Measurements from ENCODE around the gene FUCA2.

FUCA2 gene

DNA sequence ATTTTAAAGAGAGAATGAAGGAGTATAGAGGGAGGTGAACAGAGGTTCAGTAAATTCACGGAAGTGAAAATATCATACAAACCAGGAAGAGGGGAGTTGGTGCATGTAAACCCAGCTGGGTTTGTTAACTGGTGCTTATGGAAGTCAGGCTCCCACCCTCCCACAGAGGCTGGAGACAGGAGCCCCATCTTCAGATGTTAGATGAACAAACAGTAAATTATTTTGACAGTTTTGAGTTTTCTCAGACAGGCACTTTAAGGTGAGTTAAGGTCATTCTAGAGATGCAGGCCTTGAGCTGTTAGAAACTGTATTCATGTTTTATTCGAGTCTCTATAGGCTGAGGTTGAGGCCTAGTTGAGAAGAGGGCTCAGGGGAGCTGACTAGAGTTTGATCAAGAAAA lies 41.8 kb upstream of the FUCA2 start:
- TF ChIP-seq, protein P1, sequence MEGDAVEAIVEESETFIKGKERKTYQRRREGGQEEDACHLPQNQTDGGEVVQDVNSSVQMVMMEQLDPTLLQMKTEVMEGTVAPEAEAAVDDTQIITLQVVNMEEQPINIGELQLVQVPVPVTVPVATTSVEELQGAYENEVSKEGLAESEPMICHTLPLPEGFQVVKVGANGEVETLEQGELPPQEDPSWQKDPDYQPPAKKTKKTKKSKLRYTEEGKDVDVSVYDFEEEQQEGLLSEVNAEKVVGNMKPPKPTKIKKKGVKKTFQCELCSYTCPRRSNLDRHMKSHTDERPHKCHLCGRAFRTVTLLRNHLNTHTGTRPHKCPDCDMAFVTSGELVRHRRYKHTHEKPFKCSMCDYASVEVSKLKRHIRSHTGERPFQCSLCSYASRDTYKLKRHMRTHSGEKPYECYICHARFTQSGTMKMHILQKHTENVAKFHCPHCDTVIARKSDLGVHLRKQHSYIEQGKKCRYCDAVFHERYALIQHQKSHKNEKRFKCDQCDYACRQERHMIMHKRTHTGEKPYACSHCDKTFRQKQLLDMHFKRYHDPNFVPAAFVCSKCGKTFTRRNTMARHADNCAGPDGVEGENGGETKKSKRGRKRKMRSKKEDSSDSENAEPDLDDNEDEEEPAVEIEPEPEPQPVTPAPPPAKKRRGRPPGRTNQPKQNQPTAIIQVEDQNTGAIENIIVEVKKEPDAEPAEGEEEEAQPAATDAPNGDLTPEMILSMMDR (conservative IDR thresholded peaks at IDR 0.05; ENCODE audit: low read length), result no peak
- DNase-seq (ENCODE audit: low read depth), result no peak
- H3K4me3 ChIP-seq (ENCODE audit: low read length), result no peak overlapping the region

DNA sequence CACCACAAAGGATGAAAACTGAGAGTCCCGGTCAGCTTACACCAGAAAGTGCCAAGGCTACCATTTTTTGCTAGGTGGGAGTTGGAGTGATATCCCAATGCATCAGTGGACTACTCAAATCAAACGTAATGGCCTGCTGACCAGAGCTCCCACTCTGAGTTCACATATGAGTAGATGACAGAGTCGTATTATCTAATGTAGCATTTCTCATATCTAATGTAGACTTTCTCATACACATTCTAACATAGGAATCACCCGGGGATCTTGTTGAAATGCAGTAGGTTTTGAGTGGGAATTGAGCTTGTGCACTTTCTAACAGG lies 38.4 kb upstream of the FUCA2 start:
- H3K4me3 ChIP-seq (ENCODE audit: low read length), result no peak overlapping the region
- TF ChIP-seq, protein P1 (conservative IDR thresholded peaks at IDR 0.05; ENCODE audit: low read length), result no peak
- no peak for DNase-seq (ENCODE audit: low read depth)

DNA sequence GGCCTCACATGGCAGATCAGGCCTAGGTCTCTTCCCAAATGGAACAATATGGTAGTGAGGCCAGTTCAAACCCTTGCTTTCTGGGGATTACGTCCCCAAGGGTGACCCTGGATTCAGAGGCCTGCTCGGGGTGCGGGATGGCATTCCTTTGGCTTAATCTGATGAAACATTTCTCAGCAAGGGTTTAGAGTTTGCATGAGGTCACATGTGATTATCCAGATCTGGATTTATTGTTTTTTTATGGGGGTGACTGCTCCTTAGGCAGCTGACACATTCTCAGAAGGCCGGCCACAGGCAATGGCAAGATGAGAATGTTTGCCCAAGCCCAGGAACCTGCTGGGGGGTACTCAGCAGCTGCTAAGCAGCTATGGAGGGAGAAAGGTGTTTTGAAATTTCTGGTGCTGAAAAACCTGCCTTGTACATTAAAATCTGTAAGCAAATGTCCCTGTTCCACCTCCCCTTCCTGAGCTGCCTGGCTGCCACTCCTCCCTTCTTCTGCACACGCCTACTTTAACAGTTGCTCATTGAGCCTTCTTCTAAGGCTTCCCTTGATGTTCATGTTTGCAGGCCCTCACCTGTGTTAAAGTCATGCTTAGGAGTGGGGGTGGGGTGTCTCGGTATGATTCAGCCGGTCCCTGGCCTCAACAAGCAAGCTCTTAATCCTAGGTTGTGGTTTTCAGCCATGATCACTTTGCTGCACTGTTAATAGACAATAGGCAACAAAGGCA lies 37.9 kb upstream of the FUCA2 start:
- H3K4me3 ChIP-seq (ENCODE audit: low read length), result no peak overlapping the region
- DNase-seq (ENCODE audit: low read depth), result no peak
- TF ChIP-seq, protein P1 (conservative IDR thresholded peaks at IDR 0.05; ENCODE audit: low read length), result no peak

DNA sequence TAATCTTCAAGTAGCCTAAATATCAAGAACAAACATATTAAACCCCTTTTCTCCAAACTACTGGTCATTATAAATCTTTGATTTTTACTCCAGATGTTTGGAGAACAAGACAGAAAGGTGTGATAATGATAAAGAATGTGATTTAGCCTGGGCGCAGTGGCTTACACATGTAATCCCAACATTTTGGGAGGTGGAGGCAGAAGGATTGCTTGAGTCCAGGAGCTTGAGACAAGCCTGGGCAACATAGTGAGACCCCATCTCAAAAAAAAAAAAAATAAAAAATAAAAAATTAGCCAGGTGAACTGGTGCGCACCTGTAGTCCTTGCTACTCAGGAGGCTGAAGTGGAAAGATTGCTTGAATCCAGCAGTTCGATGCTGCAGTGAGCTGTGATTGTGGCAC lies 35.1 kb upstream of the FUCA2 start:
- DNase-seq (ENCODE audit: low read depth), result no peak
- no peak overlapping the region for H3K4me3 ChIP-seq (ENCODE audit: low read length)
- TF ChIP-seq, protein P1 (conservative IDR thresholded peaks at IDR 0.05; ENCODE audit: low read length), result no peak

DNA sequence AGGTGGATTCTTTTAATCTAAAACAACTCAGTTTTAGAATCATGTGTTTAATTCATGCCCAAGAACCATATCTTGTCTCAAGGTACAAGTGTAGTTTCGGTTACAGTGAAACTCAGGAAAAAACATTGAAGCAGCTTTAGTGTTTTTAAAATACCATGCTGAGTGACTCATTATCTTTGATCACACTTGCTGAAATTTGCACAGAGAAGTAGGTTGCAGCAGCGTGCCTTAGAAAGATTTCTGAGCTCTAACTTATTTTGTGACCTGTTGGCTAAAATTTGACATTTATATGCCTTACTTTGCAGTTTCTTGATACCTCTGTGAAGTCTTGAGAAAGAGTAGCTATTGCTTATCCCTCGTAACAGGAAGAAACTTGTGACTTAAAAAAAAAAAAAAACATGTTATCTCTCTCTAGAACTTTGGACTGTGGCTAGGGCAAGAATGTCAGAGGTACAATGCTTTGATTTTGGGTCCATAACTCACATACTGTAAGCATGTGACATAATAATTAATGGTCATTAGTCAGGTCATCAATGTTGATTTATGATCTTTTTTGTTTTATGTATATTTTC lies 34.5 kb upstream of the FUCA2 start:
- TF ChIP-seq, protein P1 (conservative IDR thresholded peaks at IDR 0.05; ENCODE audit: low read length), result no peak
- H3K4me3 ChIP-seq (ENCODE audit: low read length), result no peak overlapping the region
- peak; percentile 32 for DNase-seq (ENCODE audit: low read depth)

DNA sequence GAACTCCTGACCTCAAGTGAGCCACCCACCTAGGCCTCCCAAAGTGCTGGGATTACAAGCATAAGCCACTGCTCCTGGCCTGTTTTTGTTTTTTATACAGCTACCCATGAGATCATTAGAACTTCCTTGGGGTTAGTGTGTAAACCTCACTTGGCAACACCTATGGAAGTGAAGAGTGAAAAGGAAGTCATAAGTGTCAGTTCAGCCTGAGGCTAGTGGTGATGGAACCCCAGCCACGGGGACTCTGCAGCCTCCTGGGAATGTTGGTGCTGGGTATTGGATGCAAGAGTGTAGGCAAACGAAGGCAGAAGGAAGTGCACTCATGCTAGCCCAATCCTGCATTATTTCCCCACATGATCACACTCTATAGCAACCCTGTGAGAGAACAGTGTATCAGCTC lies 33.6 kb upstream of the FUCA2 start:
- DNase-seq (ENCODE audit: low read depth), result no peak
- H3K4me3 ChIP-seq (ENCODE audit: low read length), result no peak overlapping the region
- TF ChIP-seq, protein P1 (conservative IDR thresholded peaks at IDR 0.05; ENCODE audit: low read length), result no peak

DNA sequence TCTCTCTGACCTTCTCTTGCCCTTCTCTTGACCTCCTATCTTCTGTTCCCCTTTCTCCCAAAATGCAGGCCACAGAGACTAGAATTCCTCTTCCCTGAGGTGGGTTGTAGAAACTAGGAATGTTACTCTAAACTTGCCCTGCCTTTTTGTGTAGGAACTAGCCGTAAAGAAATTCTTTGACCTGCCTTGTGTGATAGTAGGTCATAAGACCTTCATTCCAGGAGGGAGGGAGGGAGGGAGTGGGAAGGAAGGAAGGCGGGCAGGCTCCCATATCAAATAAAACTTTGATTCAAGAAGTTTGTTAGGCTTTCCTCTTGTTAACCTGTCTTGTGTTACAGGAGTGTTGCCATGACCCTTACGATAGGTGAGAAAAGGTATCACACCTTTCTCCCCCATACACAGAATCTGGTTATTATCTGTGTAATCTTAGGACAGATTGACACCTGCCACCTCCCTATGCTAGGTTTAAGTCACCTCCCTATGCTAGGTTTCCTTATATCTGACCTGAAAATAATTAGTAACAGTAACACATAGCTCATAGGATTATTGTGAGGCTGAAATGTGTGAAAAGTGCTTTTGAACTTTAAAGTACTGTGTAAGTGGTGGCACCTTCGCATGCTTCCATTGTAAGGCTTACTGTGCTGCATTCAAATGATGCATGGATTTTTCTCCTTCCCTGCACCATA lies 32.6 kb upstream of the FUCA2 start:
- TF ChIP-seq, protein P1 (conservative IDR thresholded peaks at IDR 0.05; ENCODE audit: low read length), result no peak
- no peak for DNase-seq (ENCODE audit: low read depth)
- no peak overlapping the region for H3K4me3 ChIP-seq (ENCODE audit: low read length)

All from AG10803 (cell line).